Measurements from ENCODE around the gene MYO1B. TPM values are rescaled to one million over a fixed set of nuclear protein-coding genes. Genes with fewer than 3 reads are reported as not detected.
A peak's percentile ranks its signal among the peaks of the same experiment; 100 is the strongest.

The MYO1B gene
- total RNA-seq, 1 experiment from 2014 or later = 43.6 TPM

DNA sequence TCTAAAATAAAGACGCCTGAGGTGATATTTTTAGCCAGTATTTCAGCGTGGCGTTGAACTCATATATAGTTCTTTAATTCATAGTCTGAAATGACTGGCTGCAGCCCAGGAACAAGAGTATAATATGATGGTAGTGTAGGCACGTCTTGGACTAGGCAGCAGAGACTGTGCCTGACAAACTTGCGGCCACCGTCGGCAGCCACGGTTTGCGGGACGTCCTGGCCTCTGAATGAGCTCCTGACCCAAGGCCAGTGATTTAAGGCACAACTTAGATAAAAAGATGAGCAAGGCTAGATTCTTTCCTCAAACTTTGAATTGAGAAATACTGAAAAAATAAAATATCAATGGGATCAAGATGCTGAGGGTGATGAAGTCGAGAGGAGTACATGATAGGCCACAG lies 40.0 kb downstream of the MYO1B start (continued):
- TF ChIP-seq, protein P1, sequence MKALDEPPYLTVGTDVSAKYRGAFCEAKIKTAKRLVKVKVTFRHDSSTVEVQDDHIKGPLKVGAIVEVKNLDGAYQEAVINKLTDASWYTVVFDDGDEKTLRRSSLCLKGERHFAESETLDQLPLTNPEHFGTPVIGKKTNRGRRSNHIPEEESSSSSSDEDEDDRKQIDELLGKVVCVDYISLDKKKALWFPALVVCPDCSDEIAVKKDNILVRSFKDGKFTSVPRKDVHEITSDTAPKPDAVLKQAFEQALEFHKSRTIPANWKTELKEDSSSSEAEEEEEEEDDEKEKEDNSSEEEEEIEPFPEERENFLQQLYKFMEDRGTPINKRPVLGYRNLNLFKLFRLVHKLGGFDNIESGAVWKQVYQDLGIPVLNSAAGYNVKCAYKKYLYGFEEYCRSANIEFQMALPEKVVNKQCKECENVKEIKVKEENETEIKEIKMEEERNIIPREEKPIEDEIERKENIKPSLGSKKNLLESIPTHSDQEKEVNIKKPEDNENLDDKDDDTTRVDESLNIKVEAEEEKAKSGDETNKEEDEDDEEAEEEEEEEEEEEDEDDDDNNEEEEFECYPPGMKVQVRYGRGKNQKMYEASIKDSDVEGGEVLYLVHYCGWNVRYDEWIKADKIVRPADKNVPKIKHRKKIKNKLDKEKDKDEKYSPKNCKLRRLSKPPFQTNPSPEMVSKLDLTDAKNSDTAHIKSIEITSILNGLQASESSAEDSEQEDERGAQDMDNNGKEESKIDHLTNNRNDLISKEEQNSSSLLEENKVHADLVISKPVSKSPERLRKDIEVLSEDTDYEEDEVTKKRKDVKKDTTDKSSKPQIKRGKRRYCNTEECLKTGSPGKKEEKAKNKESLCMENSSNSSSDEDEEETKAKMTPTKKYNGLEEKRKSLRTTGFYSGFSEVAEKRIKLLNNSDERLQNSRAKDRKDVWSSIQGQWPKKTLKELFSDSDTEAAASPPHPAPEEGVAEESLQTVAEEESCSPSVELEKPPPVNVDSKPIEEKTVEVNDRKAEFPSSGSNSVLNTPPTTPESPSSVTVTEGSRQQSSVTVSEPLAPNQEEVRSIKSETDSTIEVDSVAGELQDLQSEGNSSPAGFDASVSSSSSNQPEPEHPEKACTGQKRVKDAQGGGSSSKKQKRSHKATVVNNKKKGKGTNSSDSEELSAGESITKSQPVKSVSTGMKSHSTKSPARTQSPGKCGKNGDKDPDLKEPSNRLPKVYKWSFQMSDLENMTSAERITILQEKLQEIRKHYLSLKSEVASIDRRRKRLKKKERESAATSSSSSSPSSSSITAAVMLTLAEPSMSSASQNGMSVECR (CRISPR knock-in tag; IDR thresholded peaks at IDR 0.05; ENCODE audit: borderline replicate concordance) = no peak
- no peak for TF ChIP-seq CREB1 (CRISPR knock-in tag; IDR thresholded peaks at IDR 0.05)

DNA sequence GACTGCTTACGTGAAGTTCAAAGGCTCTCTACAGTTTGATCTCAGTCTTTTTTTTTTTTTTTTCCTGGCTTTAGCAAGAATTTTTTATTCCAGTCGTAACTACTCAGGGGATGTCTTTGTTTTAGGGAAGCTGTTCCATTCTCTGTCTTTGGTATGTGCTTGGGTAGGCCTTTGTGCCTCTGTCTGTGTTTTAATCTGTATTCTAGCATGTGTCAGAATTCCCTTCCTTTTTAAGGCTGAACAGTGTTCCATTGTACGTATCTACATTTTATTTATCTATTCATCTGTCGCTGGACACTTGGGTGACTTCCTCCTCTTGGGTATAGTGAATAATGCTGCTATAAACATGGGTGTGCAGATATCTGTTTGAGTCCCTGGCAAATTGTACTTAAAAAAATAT lies 42.6 kb downstream of the MYO1B start:
- Mint-ChIP-seq H3K36me3 (peaks cover 4% of the 10 kb centered on the region; the same call in 1 of the 2 replicates), H3K4me3 (no peak overlapping the region), H3K9me3 (no peaks in the 10 kb centered on the region), H3K4me1 (peaks cover 45% of the 10 kb centered on the region), H3K27me3 (ENCODE audit: low read depth) (no peaks in the 10 kb centered on the region), H3K27ac (peak overlapping the region; percentile 79)
- DNase-seq (ENCODE audit: low spot score) = no peak
- POLR2A ChIA-PET = interaction anchor here (0.6 kb wide), 1 partner anchor 1565 kb away, joined by 3 read pairs; no protein-coding TSS in a partner anchor
- TF ChIP-seq, protein P2, sequence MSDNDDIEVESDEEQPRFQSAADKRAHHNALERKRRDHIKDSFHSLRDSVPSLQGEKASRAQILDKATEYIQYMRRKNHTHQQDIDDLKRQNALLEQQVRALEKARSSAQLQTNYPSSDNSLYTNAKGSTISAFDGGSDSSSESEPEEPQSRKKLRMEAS (CRISPR knock-in tag; IDR thresholded peaks at IDR 0.05) = no peak
- TF ChIP-seq, protein P3, sequence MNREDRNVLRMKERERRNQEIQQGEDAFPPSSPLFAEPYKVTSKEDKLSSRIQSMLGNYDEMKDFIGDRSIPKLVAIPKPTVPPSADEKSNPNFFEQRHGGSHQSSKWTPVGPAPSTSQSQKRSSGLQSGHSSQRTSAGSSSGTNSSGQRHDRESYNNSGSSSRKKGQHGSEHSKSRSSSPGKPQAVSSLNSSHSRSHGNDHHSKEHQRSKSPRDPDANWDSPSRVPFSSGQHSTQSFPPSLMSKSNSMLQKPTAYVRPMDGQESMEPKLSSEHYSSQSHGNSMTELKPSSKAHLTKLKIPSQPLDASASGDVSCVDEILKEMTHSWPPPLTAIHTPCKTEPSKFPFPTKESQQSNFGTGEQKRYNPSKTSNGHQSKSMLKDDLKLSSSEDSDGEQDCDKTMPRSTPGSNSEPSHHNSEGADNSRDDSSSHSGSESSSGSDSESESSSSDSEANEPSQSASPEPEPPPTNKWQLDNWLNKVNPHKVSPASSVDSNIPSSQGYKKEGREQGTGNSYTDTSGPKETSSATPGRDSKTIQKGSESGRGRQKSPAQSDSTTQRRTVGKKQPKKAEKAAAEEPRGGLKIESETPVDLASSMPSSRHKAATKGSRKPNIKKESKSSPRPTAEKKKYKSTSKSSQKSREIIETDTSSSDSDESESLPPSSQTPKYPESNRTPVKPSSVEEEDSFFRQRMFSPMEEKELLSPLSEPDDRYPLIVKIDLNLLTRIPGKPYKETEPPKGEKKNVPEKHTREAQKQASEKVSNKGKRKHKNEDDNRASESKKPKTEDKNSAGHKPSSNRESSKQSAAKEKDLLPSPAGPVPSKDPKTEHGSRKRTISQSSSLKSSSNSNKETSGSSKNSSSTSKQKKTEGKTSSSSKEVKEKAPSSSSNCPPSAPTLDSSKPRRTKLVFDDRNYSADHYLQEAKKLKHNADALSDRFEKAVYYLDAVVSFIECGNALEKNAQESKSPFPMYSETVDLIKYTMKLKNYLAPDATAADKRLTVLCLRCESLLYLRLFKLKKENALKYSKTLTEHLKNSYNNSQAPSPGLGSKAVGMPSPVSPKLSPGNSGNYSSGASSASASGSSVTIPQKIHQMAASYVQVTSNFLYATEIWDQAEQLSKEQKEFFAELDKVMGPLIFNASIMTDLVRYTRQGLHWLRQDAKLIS (CRISPR knock-in tag; IDR thresholded peaks at IDR 0.05; ENCODE audit: borderline replicate concordance) = no peak
- TF ChIP-seq NR3C1 (CRISPR knock-in tag; conservative IDR thresholded peaks at IDR 0.05; ENCODE audit: low read depth) (no peak), FOXJ3 (CRISPR knock-in tag; IDR thresholded peaks at IDR 0.05; ENCODE audit: borderline replicate concordance) (no peak), RORB (CRISPR knock-in tag; IDR thresholded peaks at IDR 0.05) (no peak), JUN (CRISPR knock-in tag; IDR thresholded peaks at IDR 0.05) (no peak), TEAD1 (CRISPR knock-in tag; IDR thresholded peaks at IDR 0.05) (no peak), ZNF671 (CRISPR knock-in tag; IDR thresholded peaks at IDR 0.05) (no peak), CREB1 (CRISPR knock-in tag; IDR thresholded peaks at IDR 0.05) (no peak)
- TF ChIP-seq, protein P4, sequence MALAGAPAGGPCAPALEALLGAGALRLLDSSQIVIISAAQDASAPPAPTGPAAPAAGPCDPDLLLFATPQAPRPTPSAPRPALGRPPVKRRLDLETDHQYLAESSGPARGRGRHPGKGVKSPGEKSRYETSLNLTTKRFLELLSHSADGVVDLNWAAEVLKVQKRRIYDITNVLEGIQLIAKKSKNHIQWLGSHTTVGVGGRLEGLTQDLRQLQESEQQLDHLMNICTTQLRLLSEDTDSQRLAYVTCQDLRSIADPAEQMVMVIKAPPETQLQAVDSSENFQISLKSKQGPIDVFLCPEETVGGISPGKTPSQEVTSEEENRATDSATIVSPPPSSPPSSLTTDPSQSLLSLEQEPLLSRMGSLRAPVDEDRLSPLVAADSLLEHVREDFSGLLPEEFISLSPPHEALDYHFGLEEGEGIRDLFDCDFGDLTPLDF (CRISPR knock-in tag; IDR thresholded peaks at IDR 0.05) = no peak
- TF ChIP-seq, protein P5, sequence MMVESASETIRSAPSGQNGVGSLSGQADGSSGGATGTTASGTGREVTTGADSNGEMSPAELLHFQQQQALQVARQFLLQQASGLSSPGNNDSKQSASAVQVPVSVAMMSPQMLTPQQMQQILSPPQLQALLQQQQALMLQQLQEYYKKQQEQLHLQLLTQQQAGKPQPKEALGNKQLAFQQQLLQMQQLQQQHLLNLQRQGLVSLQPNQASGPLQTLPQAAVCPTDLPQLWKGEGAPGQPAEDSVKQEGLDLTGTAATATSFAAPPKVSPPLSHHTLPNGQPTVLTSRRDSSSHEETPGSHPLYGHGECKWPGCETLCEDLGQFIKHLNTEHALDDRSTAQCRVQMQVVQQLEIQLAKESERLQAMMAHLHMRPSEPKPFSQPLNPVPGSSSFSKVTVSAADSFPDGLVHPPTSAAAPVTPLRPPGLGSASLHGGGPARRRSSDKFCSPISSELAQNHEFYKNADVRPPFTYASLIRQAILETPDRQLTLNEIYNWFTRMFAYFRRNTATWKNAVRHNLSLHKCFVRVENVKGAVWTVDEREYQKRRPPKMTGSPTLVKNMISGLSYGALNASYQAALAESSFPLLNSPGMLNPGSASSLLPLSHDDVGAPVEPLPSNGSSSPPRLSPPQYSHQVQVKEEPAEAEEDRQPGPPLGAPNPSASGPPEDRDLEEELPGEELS (CRISPR knock-in tag; IDR thresholded peaks at IDR 0.05) = no peak
- CTCF ChIA-PET = interaction anchor here (1.7 kb wide), 1 partner anchor 70 kb away, joined by 4 read pairs; no protein-coding TSS in a partner anchor
- no peak for ATAC-seq
